GM21786 (cell line): ENCODE data around the gene PPP1R37.
A peak's percentile ranks its signal among the peaks of the same experiment; 100 is the strongest.

Experiments
- ATAC-seq: cut with Tn5 transposase; IDR thresholded peaks from one replicate; pipeline ENCODE4 v1.9.1; 2021; ENCODE audit not compliant: unreplicated experiment

The PPP1R37 gene

DNA sequence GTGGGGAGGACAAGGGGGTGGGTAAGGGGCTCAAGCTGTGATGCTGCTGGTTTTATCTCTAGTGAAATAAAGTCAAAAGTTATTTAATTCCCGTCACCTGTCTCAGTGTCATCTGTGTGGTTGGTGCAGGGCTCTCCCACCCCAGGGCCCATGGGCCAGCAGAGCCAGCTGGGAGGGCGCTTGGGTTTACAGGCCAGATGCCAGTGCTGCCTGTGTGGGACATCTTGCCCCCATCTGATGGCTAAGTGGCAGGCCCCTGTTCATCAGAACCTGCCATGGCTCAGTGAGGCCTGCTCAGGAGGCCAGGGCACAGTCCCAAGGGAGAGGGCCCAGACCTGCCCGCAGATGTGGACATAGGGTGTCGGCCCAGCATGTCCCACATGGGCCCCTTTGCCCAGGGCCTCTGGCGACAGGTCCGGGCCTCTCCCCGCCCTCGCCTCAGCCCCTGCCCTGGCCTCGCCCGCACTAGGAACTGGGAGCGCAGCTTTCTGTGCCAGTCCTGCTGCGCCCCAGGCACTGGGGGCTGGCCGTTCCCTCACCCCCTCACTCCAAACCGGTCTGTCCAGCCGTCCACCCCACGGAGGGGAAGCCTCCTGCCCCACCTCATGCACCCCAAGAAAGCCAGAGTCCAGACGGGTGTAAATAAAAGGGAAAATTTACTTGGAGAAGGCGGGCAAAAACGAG, 22.0 kb upstream of the PPP1R37 start:
- ATAC-seq: no peak

DNA sequence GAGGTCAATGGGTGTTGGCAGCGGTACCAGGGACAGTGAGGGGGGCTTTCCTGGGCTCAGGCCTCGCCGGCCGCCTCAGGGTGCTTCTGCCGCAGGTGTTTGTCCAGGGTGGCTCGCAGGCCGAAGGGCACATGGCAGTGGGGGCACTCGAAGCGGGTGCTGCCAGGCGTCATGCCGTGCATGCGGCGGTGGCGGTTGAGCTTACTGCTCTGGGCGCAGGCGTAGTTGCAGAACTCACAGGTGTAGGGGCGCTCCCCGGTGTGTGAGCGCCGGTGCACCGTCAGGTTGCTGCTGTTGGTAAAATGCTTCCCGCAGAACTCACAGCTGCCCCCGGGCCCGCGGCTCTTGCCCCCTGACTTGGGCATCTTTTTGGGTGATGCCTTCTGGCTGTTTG, 21.4 kb upstream of the PPP1R37 start:
- no peak for ATAC-seq

DNA sequence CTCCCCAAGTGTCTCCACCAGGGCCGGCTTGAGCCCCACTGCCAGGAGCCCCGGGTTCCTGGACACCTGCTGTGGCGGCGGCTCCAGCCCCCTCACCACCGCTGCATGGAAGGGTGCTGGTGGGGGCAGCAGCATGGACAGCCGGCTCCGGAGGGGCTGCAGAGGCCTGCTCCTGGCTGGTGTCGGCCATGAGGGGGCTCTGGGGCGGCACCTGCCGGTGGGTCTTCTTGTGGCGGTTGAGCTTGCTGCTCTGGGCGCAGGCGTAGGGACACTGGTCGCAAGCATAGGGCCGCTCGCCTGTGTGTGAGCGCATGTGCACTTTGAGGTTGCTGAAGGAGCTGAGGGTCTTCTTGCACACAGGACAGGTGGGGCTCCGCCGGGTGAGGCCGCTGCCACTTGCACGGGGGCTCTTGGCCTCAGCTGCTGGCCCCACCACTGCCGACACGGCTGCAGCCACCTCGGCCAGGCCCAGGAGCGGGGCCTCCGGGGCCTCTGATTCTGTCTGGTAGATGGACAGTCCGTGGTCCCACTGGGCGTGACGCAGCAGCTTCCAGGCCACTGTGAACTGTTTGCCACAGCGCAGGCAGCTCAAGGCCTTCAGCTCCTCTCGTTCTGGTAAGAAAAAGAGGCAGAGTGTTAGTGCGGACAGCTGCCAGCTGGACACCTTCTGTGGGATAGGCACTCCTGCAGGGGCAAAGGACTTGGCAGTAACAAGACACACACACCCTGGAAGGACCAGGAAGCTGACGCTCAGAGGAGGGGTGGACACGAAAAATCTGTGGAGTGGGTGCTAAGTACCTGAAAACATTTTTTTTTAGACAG, 20.8 kb upstream of the PPP1R37 start:
- ATAC-seq: no peak

DNA sequence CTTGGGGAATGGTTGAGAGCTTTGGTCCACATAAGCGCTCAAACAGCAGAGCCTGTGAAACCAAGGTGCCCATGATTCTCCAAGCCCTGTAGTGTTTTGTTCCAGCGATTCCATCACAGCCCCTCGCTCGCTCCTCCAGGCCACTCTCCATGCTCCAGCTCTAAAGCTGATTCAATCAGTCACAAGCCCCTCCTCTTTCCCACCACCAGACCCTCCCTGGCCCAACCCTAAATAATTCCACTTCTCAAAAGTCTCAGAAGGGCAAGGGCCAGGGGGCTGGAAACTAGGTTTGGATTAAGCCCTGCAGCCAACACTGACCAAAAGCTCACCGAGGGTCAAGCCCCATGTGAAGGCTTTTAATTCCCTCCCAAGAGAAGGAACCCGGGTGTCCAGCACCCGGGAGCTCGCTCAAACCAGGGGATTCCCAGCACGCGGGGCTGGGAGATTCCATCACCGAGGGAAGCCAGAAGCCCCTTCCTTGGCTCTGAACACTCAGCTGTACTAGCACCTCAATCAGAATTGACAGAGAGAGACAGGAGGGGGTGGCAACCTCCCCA, 18.2 kb upstream of the PPP1R37 start:
- no peak for ATAC-seq

DNA sequence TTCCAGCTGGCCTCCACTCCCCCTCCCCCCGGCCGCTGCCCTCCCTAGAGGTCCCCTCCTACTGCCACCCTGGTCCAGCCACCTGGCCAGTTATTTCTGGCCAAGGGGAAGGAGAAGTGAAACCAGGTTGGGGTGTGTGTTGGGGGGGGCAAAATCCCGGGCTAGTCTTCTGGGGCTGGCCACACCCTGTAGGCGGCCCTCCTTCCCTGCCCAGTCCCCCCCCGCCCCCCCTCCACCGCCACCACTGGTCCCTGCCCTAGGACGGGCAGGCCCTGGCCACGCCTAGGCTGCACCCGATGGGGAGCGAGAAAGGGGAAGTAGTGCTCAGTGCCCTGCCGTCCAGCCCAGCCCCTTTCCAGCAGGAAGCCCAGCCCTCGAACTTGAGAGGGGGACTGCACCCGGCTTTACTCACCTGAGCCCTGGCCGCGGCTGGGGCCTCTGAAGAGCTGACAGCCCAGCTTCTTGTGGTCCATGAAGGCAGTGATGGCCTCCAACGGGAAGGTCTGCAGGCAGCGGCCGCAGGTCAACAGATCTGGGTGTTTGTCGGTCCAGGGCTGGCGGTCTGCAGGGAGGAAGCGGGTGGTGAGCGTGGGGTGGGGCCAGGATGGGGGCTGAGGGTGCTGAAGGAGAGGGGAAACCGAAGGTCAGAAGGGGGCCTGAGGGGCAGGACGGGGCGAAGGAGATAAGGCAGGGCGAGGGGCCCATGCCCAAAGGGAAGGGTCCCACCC, 17.5 kb upstream of the PPP1R37 start:
- ATAC-seq: peak; percentile 67

GRCh38 chr19:45076029-45076850, 16.7 kb upstream of the PPP1R37 start, which contains the start of gene ZNF296:
TSS of gene ZNF296 (minus strand) at chr19:45076478. CDS start at chr19:45076373, 105 bp downstream.
- ATAC-seq: peak; percentile 34

- no peak for ATAC-seq
Measured at GRCh38 chr19:45076851-45077730, 15.9 kb upstream of the PPP1R37 start.

GRCh38 chr19:45078390-45079062, 14.5 kb upstream of the PPP1R37 start:
- ATAC-seq: no peak

DNA sequence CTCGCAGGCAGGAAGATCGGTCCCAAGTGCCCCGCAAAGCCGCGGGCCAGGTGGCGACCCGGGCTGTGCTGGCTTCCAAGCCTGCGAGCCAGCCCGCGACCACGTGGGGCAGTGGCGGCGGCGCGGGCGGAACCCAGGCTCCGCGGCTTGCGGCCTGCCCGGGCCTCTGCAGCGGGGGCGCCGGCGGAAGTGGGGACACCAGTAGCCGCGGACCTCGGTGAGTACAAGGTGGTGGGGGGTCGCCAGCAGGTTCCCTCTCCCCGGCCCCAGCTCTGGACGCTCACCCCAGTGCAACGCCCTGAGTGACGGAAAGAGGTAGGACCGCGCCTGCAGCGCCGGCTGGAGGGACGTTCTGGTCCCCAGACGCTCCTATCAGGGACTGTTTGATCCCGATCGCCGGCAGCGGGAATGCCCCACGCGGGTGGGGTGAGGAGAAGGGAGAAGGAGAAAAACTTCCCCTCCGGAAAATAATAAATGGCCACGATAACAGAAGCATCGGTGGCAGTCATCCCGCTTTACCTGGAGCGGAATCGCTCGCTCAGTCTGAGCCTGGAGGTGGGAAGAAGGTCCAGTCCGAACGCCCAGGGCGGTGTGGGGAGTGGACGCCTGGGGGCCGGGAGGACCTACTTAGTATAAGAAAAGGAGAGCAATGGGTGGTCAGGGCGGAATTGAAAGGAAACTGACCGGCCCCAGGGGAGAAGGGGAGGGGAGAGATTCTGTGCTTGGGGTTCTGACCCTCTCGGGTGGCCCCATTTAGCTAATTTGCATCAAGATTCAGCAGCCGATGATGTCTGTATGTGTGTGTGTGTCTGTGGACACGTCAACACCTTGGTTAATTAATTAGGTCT, 13.7 kb upstream of the PPP1R37 start, which contains the start of gene GEMIN7:
Gene GEMIN7 (plus strand): TSS at position 198 of the 848 bp plus-strand sequence. CDS start 10,855 bp downstream, outside the sequence.
- ATAC-seq: no peak

- ATAC-seq: no peak
Measured at GRCh38 chr19:45079911-45080370, 13.0 kb upstream of the PPP1R37 start.

DNA sequence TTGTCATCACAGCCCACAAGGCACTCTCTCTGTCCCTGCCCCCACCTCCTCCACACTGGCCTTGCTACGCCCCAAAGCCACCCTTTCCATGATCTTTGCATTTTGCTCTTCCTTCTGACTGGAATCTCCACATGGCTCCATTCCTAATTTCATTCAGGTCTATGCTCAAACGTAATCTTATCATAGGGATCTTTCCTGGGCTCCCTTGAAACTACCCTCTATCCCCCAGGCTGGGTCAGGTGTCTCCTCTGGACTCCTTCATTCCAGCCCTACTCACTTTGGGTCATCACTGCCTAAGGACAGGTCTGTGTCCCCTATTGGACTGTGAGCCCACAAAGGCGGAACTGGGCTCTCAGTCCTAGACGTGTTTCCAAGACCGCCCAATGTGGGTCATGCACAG, 10.8 kb upstream of the PPP1R37 start:
- no peak for ATAC-seq

DNA sequence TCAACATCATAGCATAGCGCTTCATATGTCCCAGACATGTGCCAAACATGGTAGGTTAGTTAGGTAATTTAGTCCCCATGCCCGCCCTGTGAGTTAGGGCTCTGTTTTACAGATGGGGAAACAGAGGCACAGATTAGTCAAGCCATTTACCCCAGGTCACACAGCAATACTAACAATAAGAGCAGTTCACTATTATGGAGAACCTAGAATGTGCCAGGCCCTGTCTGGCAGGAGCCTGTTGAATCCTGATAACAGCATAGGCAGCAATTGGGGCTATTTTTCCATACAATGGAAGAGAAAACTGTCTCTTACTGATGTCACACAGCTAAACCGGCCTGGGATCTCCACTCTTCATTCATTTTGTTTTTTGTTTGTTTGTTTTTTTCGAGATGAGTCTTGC, 6.5 kb upstream of the PPP1R37 start:
- ATAC-seq: no peak

- ATAC-seq: no peak
Measured at GRCh38 chr19:45087531-45087930, 5.4 kb upstream of the PPP1R37 start.

GRCh38 chr19:45090034-45090433, 2.9 kb upstream of the PPP1R37 start:
- ATAC-seq: no peak

- ATAC-seq: no peak
Measured at GRCh38 chr19:45090606-45091005, 2.4 kb upstream of the PPP1R37 start.

DNA sequence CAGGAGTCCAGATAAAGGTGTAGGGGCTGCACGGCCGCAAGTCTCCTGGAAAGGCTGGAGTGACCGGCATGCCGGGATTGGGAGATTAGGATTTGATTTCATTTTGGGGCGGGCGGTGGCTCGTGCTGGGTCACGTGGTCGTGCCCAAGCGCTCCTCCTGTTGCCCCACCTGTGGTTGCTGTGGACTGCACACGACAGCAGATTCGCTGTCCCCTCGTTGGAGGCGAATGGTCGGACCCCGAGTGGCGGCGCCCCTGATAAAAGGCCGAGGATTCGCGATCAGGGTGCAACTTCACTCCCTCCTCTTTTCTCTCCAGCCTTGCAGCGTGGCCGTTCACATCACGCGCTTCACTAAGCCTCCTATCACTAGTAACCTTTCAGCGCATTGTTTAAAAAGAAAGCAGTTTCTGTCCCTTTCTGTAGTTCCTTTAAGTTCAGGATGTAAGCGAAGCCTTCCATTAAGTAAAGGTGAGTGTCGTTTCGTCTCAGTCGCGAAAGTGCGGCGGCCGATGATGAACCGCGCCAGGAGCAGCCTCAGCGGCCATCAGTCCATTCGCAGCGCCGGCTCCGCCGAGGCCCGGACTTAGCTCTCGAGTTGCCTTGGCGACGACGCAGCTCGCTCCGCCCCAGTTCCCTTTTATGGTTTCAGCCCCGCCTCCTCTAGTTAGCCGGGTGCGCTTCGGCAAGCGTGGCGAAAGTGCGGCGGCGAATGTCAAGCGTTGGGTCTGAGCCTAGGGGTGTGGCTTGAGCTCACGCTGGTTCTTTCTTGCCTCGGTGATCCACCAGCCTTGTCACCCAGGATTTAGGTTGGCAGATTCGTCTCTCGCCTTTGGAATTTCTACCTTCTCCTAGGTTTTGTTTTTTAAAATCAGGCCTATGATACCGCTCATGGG, 1.7 kb upstream of the PPP1R37 start:
- ATAC-seq: peak; percentile 78

DNA sequence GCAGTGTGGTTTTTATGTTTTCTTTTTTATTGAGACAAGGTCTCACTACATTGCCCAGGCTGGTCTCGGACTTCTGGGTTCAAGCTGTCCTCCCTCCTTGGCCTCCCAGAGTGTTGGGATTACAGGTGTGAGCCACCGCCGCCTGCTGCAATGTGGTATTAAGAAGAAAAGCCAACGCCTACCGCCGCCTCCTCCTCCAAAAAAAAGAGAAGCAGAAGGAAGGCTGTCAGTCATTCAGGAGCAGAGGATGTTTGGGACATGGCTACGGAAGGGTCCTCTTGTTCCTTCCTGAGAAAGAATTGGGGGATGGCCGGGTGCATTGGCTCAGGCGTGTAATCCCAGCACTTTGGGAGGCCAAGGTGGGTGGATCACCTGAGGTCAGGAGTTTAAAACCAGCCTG, 1.2 kb downstream of the PPP1R37 start:
- no peak for ATAC-seq
